Epithelial cell of prostate (primary cell): ENCODE results near the gene PARP15.
"Not testable (repeated sequence)": the region's sequence is repeated elsewhere in the genome, so short reads cannot be mapped to it uniquely, and the experiment has no call there.

Source experiments
- DNase-seq: peaks from one replicate; pipeline ENCODE4 v3.0.0-alpha.2; 2011; ENCODE audit warnings: low read depth, low spot score
- H3K27ac ChIP-seq: fragments of 450-650 bp; 2 replicates; pipeline ENCODE4 v1.5.1; 2017; ENCODE audit warnings: mild to moderate bottlenecking

Gene PARP15

DNA sequence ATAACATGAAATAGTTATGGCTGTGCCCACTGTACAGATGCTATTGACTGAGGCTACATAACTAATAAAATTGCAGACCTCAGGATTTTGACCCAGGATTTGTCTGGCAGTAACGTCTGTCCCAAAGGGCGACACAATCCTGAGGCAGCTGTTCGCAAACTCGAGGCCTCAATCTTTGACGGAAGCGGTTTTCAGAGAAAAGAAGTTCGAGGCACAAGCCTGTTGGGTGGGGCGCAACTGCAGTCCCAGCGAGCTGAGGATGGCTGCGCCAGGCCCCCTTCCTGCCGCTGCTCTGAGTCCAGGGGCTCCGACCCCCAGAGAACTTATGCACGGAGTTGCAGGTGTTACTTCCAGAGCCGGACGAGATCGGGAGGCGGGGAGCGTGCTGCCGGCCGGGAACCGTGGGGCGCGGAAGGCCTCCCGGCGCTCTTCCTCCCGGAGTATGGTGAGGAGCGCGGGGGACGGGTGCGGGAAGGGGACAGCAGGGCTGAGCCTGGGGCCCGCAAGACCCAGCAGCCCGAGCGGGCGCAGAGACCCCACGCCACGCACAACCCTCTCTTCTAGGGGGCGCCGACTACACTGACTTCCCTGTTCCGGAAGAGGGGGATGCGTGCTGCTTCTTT is at the start of gene PARP15:
PARP15 (plus strand) TSS at position 242 of the 623 bp plus-strand sequence; CDS start at position 260, 18 bp downstream.
- no peak within 1 kb of the TSS for H3K27ac ChIP-seq
- no peak for DNase-seq

DNA sequence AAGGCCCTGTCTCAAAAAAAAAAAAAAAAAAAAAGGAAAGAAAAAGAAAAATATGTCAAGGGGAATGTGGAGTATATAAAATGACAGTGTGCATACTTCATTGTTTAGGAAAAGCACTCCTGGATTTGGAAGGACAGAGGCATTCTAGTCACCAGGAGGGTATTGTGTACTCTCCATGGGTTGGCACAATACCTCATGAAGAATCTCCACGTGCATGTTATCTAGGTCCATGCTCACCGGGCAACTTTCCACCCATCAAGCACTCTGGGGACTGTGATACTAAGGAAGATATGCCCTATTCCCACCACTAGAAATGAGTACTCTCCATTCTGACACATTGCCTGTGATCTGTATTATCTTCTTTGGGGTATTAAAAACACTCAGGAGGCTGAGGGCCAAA is 47.3 kb upstream of the PARP15 start:
- DNase-seq: no peak
- no peak overlapping the region for H3K27ac ChIP-seq

DNA sequence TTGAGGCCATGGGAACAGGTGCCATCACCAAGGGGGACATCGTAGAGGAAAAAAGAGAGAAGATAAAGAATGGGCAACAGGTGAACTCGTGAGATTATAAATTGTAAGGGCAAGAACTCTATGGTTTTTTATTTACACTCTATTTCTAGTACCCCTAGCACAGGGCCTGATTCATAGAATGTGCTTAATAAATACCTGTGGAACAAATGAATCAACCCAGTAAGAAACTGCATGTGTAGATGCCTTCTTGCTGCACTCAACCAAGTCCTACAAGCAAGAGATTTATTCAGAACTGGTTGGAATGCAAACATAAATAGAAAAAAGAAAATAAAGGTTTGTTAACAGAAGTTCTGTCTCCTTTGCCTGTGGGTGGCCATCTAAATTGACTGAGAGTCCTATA is 44.0 kb upstream of the PARP15 start:
- H3K27ac ChIP-seq: peak overlapping the region; percentile 29
- no peak for DNase-seq

DNA sequence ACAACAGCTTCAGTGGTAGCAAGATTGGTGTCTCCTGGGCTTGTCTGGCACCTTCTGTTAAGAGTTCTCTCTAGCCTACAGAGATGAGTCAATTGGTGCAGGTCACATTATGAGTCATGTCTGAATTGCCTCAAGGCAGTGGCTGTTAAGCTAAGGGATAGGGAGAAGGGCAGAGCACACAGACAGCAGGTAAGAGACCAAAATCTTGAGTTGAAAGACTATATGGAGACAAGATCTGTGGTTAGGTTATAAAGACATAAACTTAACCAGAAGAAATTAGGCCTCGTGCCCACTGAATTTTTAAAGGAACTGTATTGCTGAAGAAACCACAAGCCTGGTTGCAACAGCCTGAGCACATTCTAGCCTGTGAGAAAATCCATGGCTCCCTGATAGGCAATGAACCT is 43.5 kb upstream of the PARP15 start:
- peak; percentile 91 for DNase-seq
- peak overlapping the region; percentile 29 for H3K27ac ChIP-seq

DNA sequence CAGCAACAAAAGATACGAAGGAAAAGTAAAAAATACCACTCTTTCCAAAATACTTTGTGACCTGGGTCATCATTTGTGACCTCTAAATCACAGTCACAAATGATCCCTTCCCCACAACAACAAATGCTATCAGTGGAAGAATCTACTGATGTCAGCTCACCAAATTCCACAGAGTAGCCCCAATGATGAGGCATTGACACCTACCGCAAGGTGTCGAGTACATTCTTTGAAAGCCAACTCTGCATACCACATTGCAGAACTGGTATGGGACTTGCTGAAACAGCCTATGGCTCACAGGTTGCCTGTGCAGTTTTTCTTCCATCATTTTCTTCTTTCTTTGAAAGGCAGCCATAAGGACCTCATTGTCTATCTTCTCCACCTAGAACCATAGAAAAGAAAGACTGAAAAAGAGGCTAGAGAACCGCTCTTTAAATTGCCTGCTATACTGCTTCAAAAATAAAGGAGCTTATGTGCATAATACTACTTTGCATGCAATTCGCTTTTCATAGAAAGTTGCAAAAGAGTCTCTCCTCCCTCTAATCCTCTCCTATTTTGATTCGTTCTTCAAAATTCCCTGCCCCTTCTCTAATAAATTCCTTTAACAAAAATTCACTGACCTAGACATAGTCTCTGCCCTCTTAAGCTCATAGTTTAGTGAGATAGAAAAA is 41.4 kb upstream of the PARP15 start:
- H3K27ac ChIP-seq: no peak overlapping the region
- DNase-seq: no peak

DNA sequence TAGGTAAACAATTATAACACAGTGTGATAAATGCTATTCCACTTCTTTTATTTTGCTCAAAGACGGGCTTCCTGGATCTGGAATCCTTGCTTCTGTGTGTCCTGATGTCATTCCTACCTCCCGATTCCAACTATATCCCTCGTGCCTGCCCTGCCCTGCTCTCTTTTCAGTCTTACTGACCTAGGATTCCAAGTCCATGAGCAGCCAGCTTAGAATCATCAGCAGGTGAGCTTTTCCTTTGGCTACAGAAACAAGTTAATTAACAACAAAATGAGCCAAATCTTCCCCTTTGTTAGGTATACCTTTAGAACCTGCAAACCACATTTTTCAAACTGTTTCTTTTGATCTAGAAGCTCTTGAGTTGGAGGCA is 40.8 kb upstream of the PARP15 start:
- no peak for DNase-seq
- H3K27ac ChIP-seq: no peak overlapping the region

DNA sequence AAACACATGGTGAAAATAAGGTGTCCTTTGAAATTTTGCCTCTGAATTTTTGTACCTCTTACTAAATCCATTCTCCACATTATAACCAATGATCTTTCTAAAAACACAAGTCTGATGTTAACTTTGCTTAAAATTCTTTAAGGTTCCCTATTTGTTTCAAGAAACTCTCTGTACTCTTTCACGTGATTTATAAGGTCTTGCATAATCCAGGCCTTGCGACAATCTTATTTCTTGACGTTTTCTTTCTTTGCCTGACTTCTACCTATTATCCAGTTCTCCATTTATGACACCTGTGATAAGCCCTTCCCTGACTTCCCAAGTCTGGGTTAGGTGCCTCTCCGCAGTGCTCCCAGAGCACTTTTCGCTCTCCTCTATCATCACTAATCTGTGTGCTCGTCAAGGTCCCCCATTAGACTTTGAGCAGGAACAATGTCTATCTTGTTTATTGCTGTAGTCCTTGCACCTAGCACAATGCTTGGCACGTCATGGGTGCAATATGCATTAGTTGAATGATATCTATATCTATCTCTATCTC is 38.4 kb upstream of the PARP15 start:
- no peak overlapping the region for H3K27ac ChIP-seq
- DNase-seq: no peak

DNA sequence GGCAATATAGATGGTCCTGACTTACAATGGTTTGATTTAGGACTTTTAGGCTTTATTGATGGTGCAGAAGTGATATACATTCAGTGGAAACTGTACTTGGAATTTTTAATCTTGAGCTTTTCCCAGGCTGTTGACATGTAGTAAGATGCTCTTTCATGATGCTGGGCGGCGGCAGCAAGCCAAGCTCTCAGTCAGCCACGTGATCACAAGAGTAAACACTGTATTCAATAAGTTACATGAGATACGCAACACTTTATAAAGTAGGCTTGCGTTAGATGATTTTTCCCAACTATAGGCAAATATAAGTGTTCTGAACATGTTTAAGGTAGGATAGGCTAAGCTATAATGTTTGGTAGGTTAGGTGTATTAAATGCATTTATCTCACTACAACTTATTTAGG is 31.3 kb upstream of the PARP15 start:
- no peak overlapping the region for H3K27ac ChIP-seq
- no peak for DNase-seq

DNA sequence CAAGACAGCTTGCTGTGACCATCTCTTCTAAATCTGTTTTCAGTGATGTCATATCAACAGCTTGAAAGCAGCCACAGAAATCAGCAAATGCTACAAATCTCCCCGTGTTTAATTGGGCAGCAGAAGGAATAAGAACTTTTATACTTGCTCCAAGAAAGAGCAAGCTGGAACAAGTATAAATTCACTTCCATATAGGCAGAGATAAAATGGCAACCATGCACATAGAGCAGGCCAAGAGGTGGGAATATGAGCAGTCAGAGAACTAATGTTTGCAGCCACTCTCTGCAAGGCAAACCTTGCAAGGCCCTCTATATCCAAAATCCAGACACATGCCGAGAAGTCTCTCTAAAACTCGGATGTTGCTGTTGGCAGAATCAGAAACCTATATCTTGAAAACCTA is 29.4 kb upstream of the PARP15 start:
- no peak for DNase-seq
- H3K27ac ChIP-seq: no peak overlapping the region

DNA sequence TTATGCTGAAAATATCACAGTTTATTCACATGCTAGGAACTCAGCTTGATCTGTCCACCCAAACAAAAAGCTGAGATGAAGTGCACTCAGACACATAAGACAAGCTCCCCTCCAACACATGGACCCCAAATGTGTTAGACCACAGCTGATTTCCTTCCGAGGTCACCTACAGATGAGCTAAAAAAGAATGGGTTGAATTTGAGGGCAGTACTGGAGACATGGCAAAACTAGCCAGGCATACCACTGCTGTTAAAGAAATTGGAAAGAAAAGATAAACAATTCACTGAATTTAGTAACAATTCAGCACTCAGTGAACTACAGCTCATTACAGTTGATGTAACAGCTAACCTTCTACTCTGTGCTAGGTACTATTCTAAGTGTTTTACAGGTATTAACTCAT is 28.8 kb upstream of the PARP15 start:
- DNase-seq: no peak
- H3K27ac ChIP-seq: no peak overlapping the region

DNA sequence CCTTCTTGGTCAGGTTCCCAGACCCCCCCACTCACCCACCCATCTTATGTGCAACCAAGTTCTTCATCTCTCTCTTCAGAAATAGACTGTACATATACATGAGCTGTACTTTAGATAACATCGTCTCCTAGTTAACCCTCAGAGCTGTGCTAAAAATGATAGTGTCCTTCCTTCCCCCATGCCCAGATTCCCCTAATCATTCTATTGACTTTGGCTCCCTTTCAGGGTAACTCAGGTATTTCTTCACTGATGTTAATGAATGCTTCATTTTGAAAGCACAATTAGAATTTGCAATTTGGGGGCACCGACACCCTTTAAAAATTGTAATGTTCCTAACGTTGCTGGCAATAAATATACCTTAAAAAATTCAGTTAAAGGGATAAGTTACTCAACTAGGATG is 24.3 kb upstream of the PARP15 start:
- H3K27ac ChIP-seq: no peak overlapping the region
- no peak for DNase-seq

DNA sequence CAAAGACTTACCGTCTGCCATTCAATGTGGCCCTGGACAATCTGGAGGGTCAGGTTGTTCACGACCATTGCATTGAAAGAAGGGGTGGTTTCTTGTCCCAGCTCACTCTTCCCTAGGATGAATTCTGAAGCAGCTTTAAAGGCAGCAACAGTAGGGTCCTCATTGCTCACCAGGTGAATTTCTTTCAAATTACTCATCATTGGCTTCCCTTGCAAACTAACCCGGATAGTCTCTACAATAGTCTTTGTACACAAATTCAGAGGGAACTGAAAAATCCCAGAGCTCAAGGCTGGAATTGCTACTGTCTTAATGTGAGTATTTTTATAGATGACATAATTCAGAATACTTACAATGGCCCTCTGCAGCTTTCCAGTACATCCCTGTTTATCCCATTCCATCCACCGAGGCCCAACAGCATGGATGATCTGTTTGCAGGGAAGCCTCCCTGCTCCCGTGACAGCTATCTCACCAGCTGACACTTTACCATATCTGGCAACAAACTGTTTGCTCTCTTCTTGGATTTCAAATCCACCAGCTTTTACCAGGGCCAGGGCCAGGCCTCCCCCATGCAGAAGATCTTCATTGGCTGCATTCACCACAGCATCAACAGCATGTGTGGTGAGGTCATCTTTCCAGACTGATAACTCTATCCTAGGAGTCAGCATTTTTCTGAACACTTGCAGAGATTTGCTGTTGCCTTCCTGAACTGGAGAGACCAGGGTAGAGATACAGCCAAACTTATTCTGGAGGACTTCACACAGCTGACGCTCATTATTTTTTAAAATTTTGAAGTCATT is 22.0 kb upstream of the PARP15 start:
- no peak for DNase-seq
- no peak overlapping the region for H3K27ac ChIP-seq

DNA sequence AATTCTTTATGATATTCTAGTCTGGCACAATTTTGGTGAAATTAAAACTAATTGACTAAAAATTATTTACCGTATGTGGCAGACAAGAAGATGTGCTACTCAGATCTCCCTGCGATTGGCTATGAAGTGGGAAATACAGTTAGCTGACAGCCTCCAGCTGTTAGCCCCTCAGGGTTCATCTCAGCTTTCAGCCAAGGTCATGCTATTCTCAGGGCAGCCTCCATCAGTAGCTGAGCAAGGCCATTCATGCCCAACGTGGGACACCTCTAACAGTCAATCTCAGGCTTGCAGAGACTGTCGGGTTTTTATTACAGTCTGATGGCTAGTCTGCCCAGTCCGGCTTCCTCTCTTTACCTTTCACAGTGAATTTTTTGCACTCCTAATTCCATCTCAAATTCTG is 20.1 kb upstream of the PARP15 start:
- no peak overlapping the region for H3K27ac ChIP-seq
- DNase-seq: no peak

DNA sequence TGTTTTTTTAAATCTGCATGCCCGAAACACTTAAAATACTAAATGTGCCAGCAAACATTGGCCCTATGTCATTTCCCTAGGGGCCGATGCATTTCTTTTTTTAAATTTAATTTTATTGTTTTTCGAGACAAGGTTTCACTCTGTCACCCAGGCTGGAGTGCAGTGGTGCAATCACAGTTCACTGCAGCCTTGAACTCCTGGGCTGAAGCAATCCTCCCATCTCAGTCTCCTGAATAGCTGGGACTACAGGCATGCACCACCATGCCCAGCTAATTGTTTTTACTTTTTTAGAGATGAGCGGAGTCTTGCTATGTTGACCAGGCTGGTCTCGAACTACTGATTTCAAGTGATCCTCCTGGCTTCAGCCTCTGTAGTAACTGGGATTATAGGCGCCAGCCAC is 18.8 kb upstream of the PARP15 start:
- no peak for DNase-seq
- H3K27ac ChIP-seq: no peak overlapping the region

DNA sequence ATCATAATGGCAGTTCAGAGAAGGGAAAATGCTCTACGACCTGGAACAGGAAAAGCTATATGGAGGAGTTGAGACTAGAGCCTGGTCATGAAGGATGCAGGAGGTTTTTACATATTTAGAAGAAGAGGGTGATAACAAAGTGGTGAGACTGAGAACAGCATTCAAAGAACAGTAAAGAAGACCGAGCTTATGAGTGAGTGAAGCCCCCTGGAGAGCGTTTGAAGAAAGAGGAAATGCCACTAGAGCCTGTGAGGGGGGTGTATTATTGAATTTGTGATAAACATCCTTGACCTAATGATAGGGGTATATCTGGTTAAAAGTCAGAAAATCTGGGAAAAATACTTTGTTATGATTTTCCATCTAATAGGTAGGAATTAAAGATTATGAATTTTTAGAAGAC is 17.5 kb upstream of the PARP15 start:
- DNase-seq: no peak
- H3K27ac ChIP-seq: no peak overlapping the region

DNA sequence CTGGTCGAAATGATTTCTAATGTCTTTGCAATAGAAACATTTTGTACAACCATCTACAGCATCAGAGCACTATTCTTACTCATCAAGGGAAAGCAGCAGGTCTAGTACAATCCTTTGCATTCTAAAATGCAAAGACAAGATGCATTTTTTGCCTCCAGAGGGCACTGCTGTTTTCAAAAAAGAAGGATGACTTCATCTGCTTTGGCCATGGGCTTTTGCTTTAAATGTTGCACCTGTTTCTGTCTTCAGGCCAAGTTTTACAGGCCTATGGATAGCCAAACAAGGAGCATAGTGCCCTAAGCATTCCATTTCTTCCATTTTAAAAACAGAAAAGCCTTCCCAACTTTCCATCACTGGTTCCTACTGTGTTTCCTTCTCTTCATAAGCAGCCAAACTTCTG is 16.8 kb upstream of the PARP15 start:
- no peak overlapping the region for H3K27ac ChIP-seq
- DNase-seq: no peak

DNA sequence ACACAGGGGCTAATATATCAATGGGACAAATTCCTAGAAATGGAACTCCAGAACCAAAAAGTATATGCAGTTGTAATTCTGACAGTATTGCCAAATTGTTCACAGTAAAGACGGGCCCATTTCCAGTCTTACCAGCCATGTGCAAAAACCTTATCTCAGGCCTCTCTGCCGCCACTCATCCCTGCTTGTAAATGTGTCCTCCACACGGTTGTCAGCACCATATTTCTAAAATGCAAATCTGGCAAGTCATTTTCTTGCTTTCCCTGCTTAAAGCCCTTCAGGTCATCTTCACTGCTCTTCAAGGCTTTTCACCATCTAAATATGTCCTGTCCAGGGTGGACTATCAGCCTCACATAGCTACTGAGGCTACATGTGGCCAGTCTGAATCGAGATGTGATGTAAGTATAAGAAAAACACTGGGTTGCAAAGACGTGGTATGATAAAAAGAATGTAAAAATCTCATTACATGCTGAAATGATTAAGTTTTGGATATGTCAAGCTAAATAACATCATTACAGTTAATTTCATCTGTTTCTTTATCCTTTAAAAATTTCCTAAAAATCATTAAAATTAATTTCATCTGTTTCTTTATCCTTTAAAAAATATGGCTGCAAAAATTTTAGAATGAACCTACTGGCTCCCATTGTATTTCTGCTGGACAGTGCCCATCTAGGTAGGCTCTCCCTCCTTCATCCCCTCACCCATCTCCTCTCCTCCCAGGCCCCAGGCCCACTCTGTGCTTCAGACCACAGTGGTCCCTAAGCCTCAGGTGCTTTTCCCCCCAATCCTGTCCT is 14.3 kb upstream of the PARP15 start:
- no peak for DNase-seq
- peak overlapping the region; percentile 66 for H3K27ac ChIP-seq

DNA sequence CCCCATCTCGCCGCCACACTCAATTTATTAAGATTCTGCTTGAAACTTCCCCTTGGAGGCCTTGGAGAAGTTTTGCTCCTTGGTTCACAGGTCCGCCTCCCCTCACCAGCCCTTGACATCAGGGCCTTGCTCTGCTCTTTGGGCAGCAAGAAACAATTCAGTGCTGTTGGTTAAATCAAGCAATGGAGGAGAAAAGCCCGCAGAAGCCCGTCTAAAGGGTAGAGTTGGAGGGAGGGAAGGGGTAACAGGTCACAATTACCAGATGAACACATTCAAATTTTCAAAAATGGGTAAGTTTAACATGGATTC is 13.8 kb upstream of the PARP15 start:
- DNase-seq: no peak
- peak overlapping the region; percentile 66 for H3K27ac ChIP-seq

DNA sequence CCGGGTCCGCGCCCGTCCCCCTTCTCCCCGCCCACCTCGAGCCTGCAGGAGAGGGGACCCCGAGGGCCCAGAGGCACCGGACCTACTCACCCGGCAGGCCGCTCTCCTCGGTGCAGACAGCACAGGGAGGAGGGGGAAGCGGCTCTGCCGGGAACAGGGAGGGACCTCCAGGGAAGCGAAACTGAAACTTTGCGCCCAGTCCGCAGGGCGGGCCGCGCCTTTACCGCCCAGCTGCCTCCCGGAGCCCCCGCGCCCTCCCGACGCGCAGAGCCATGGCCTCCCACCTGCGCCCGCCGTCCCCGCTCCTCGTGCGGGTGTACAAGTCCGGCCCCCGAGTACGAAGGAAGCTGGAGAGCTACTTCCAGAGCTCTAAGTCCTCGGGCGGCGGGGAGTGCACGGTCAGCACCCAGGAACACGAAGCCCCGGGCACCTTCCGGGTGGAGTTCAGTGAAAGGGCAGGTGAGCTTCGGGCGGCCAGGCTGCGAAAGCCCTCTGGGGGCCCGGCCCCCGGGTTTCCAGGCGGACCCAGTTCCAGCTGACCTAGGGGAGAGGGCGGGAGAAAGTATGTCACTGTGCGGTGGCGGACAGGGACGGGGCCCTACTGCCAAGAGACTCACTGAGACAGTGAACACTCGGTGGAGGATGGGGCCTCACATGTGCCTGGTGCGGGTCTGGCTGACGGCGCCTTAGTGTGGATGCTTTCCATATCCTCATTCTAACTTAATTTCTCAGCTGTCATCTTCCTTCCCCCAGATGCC is 13.1 kb upstream of the PARP15 start, which contains the start of the genes DTX3L and PARP9:
DTX3L (plus strand) TSS at position 184 of the 758 bp plus-strand sequence; CDS start at position 273, 89 bp downstream.
PARP9 (minus strand) TSS at position 146 of the 758 bp plus-strand sequence. CDS start 4,680 bp downstream, outside the sequence.
- peak; percentile 44 for DNase-seq
- H3K27ac ChIP-seq: peak within 1 kb of the TSS; percentile 66

DNA sequence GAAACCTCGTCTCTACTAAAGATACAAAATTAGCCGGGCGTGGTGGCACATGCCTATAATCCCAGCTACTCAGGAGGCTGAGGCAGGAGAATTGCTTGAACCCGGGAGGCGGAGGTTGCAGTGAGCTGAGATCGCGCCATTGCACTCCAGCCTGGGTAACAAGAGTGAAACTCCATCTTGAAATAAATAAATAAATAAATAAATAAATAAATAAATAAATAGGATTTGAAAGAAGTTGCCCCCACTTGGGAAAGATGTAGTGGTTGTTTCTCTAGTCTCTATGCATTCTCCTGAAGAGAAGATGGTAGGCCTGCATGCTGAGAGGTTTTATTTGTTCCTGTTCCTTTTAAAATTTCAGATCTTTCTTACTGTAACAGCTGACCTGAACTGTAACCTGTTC is 9.3 kb upstream of the PARP15 start:
- DNase-seq, H3K27ac ChIP-seq: not testable (repeated sequence)
